Stimulated activated memory B cell treated with anti-CD40 and anti-IgM and Interleukin-4, amounts not matched to agents 10 μg/mL and 1 μg/mL and 100 μg/mL, for 72 hours (primary cell): ENCODE results near the gene ZBP1.

Experiments used
- ATAC-seq: fragments of 150-1000 bp; cut with Tn5 transposase; 2 replicates; pipeline ENCODE4 v1.10.0; 2021
- H3K27ac Mint-ChIP-seq: one replicate; pipeline ENCODE4 v1.8.0; 2022; ENCODE audit warnings: mild to moderate bottlenecking, mixed read lengths
- H3K27me3 Mint-ChIP-seq: one replicate; pipeline ENCODE4 v1.8.0; 2022; ENCODE audit warnings: mixed read lengths
- H3K36me3 Mint-ChIP-seq: one replicate; pipeline ENCODE4 v1.8.0; 2022; ENCODE audit warnings: mixed read lengths
- H3K4me1 Mint-ChIP-seq: one replicate; pipeline ENCODE4 v1.8.0; 2022; ENCODE audit warnings: mixed read lengths
- H3K4me3 Mint-ChIP-seq: one replicate; pipeline ENCODE4 v1.8.0; 2022; ENCODE audit warnings: mild to moderate bottlenecking, moderate library complexity, mixed read lengths
- H3K9me3 Mint-ChIP-seq: one replicate; pipeline ENCODE4 v1.8.0; 2022; ENCODE audit warnings: mixed read lengths

The ZBP1 gene

GRCh38 chr20:57592263-57593092 lies 27.7 kb downstream of the ZBP1 start:
- peaks cover 16% of the 10 kb centered on the region for H3K4me1 Mint-ChIP-seq
- ATAC-seq = no peak

GRCh38 chr20:57591289-57592229 lies 28.7 kb downstream of the ZBP1 start:
- Mint-ChIP-seq H3K36me3 (no peaks in the 10 kb centered on the region), H3K27ac (no peak overlapping the region), H3K4me1 (peaks cover 14% of the 10 kb centered on the region), H3K27me3 (peaks cover 34% of the 10 kb centered on the region), H3K9me3 (no peaks in the 10 kb centered on the region), H3K4me3 (no peak overlapping the region)
- no peak for ATAC-seq

More at GRCh38 chr20:57592263-57593092, 27.7 kb downstream of the ZBP1 start:
- Mint-ChIP-seq H3K9me3 (no peaks in the 10 kb centered on the region), H3K36me3 (no peaks in the 10 kb centered on the region), H3K27ac (no peak overlapping the region), H3K4me3 (no peak overlapping the region), H3K27me3 (peaks cover 34% of the 10 kb centered on the region)

- Mint-ChIP-seq H3K4me3 (no peak overlapping the region), H3K36me3 (no peaks in the 10 kb centered on the region), H3K27me3 (peaks cover 39% of the 10 kb centered on the region), H3K27ac (no peak overlapping the region), H3K9me3 (no peaks in the 10 kb centered on the region), H3K4me1 (peaks cover 14% of the 10 kb centered on the region)
- no peak for ATAC-seq
Observed at GRCh38 chr20:57590485-57591288, 29.5 kb downstream of the ZBP1 start.

GRCh38 chr20:57589728-57590484 lies 30.3 kb downstream of the ZBP1 start:
- Mint-ChIP-seq H3K9me3 (no peaks in the 10 kb centered on the region), H3K27me3 (peaks cover 47% of the 10 kb centered on the region), H3K4me3 (no peak overlapping the region), H3K27ac (no peak overlapping the region), H3K36me3 (no peaks in the 10 kb centered on the region), H3K4me1 (peaks cover 14% of the 10 kb centered on the region)
- peak; percentile 10 for ATAC-seq

- no peak overlapping the region for H3K4me3 Mint-ChIP-seq
- ATAC-seq = no peak
Observed at GRCh38 chr20:57589123-57589727, 31.0 kb downstream of the ZBP1 start.

GRCh38 chr20:57588596-57588995 lies 31.6 kb downstream of the ZBP1 start:
- Mint-ChIP-seq H3K4me1 (peaks cover 5% of the 10 kb centered on the region), H3K27ac (no peak overlapping the region), H3K4me3 (no peak overlapping the region), H3K9me3 (no peaks in the 10 kb centered on the region), H3K36me3 (no peaks in the 10 kb centered on the region), H3K27me3 (peaks cover 53% of the 10 kb centered on the region)
- no peak for ATAC-seq

More at GRCh38 chr20:57589123-57589727, 31.0 kb downstream of the ZBP1 start:
- H3K36me3 Mint-ChIP-seq = no peaks in the 10 kb centered on the region
- H3K27ac Mint-ChIP-seq = no peak overlapping the region
- H3K27me3 Mint-ChIP-seq = peaks cover 54% of the 10 kb centered on the region
- H3K4me1 Mint-ChIP-seq = peaks cover 11% of the 10 kb centered on the region
- no peaks in the 10 kb centered on the region for H3K9me3 Mint-ChIP-seq

- no peak overlapping the region for H3K27ac Mint-ChIP-seq
Observed at GRCh38 chr20:57587989-57588377, 32.2 kb downstream of the ZBP1 start.

GRCh38 chr20:57587278-57587988 lies 32.8 kb downstream of the ZBP1 start:
- ATAC-seq = no peak
- Mint-ChIP-seq H3K27me3 (peaks cover 59% of the 10 kb centered on the region), H3K36me3 (no peaks in the 10 kb centered on the region), H3K4me1 (no peaks in the 10 kb centered on the region), H3K27ac (no peak overlapping the region), H3K4me3 (no peak overlapping the region), H3K9me3 (no peaks in the 10 kb centered on the region)

More at GRCh38 chr20:57587989-57588377, 32.2 kb downstream of the ZBP1 start:
- H3K27me3 Mint-ChIP-seq = peaks cover 53% of the 10 kb centered on the region
- no peaks in the 10 kb centered on the region for H3K9me3 Mint-ChIP-seq
- H3K4me1 Mint-ChIP-seq = no peaks in the 10 kb centered on the region
- no peak for ATAC-seq
- no peak overlapping the region for H3K4me3 Mint-ChIP-seq
- H3K36me3 Mint-ChIP-seq = no peaks in the 10 kb centered on the region

- Mint-ChIP-seq H3K4me1 (no peaks in the 10 kb centered on the region), H3K9me3 (no peaks in the 10 kb centered on the region), H3K27ac (no peak overlapping the region), H3K36me3 (no peaks in the 10 kb centered on the region), H3K27me3 (peaks cover 63% of the 10 kb centered on the region), H3K4me3 (no peak overlapping the region)
- ATAC-seq = no peak
Observed at GRCh38 chr20:57586943-57587277, 33.3 kb downstream of the ZBP1 start.

- no peak for ATAC-seq
Observed at GRCh38 chr20:57586370-57586793, 33.8 kb downstream of the ZBP1 start.

GRCh38 chr20:57585466-57586213 lies 34.6 kb downstream of the ZBP1 start:
- H3K9me3 Mint-ChIP-seq = no peaks in the 10 kb centered on the region
- no peak overlapping the region for H3K27ac Mint-ChIP-seq
- ATAC-seq = no peak
- H3K36me3 Mint-ChIP-seq = no peaks in the 10 kb centered on the region
- H3K4me3 Mint-ChIP-seq = no peak overlapping the region
- peaks cover 62% of the 10 kb centered on the region for H3K27me3 Mint-ChIP-seq
- H3K4me1 Mint-ChIP-seq = no peaks in the 10 kb centered on the region

More at GRCh38 chr20:57586370-57586793, 33.8 kb downstream of the ZBP1 start:
- H3K27me3 Mint-ChIP-seq = peaks cover 62% of the 10 kb centered on the region
- H3K4me3 Mint-ChIP-seq = no peak overlapping the region
- H3K27ac Mint-ChIP-seq = no peak overlapping the region
- H3K4me1 Mint-ChIP-seq = no peaks in the 10 kb centered on the region
- no peaks in the 10 kb centered on the region for H3K36me3 Mint-ChIP-seq
- no peaks in the 10 kb centered on the region for H3K9me3 Mint-ChIP-seq

- Mint-ChIP-seq H3K27ac (no peak overlapping the region), H3K36me3 (no peaks in the 10 kb centered on the region), H3K4me1 (no peaks in the 10 kb centered on the region), H3K4me3 (no peak overlapping the region), H3K27me3 (peaks cover 62% of the 10 kb centered on the region), H3K9me3 (no peaks in the 10 kb centered on the region)
- no peak for ATAC-seq
Observed at GRCh38 chr20:57584768-57585461, 35.3 kb downstream of the ZBP1 start.
